SU-DHL-6 (cell line): ENCODE results near the gene PCDHB9.
"Not testable (repeated sequence)": the region's sequence is repeated elsewhere in the genome, so short reads cannot be mapped to it uniquely, and the experiment has no call there.

Experiments used
- H2AFZ ChIP-seq: fragments of 200-600 bp; sonication (generic); 2 replicates; pipeline ENCODE4 v1.6.1; 2014; ENCODE audit warnings: low read depth, mild to moderate bottlenecking, moderate library complexity, mixed read lengths, antibody characterized with exemption, low read length; ENCODE audit not compliant: severe bottlenecking
- H3F3A ChIP-seq: fragments of 200-600 bp; shearing (Covaris generic); 2 replicates; pipeline ENCODE4 v1.6.0; 2016; ENCODE audit warnings: antibody characterized with exemption, mild to moderate bottlenecking; ENCODE audit not compliant: insufficient read depth
- H3K27ac ChIP-seq: fragments of 200-600 bp; sonication (generic); 2 replicates; pipeline ENCODE4 v1.5.1; 2016; ENCODE audit warnings: low read depth, mild to moderate bottlenecking, low read length, moderate library complexity, mixed read lengths
- H3K27me3 ChIP-seq: fragments of 200-600 bp; sonication (generic), shearing (Covaris generic); 2 replicates; pipeline ENCODE4 v1.6.0; 2014; ENCODE audit warnings: mild to moderate bottlenecking, low read length
- H3K36me3 ChIP-seq: fragments of 200-600 bp; sonication (generic); 2 replicates; pipeline ENCODE4 v1.6.1; 2014; ENCODE audit warnings: mild to moderate bottlenecking, low read length, mixed read lengths
- H3K4me2 ChIP-seq: fragments of 300-600, 200-600 bp; shearing (Covaris generic), sonication (generic); 2 replicates; pipeline ENCODE4 v1.6.0; 2014; ENCODE audit warnings: low read length, low read depth, mild to moderate bottlenecking; ENCODE audit not compliant: poor library complexity, severe bottlenecking
- H3K4me3 ChIP-seq: fragments of 200-600 bp; sonication (generic); 2 replicates; pipeline ENCODE4 v1.5.1; 2014; ENCODE audit warnings: antibody characterized with exemption, low read length, mild to moderate bottlenecking, mixed read lengths; ENCODE audit not compliant: insufficient read depth, poor library complexity, severe bottlenecking
- H3K79me2 ChIP-seq: fragments of 200-600 bp; sonication (generic); 2 replicates; pipeline ENCODE4 v1.6.1; 2014; ENCODE audit warnings: mild to moderate bottlenecking, low read length, moderate library complexity; ENCODE audit not compliant: insufficient read depth
- H3K9ac ChIP-seq: fragments of 200-600 bp; sonication (generic); 2 replicates; pipeline ENCODE4 v1.7.0; 2014; ENCODE audit warnings: mild to moderate bottlenecking, low read length
- H3K9me2 ChIP-seq: fragments of 200-600 bp; sonication (generic); replicated peaks from 2 replicates; pipeline ENCODE4 v1.6.1; 2014; ENCODE audit warnings: low read length; ENCODE audit not compliant: insufficient read depth
- H3K9me3 ChIP-seq: fragments of 200-600 bp; sonication (generic); 2 replicates; pipeline ENCODE4 v1.6.1; 2014; ENCODE audit warnings: low read length, mixed read lengths; ENCODE audit not compliant: insufficient read depth
- H4K20me1 ChIP-seq: fragments of 200-600 bp; sonication (generic); 2 replicates; pipeline ENCODE4 v1.6.1; 2014; ENCODE audit warnings: low read depth, mild to moderate bottlenecking, antibody characterized with exemption, low read length, moderate library complexity, mixed read lengths
- CTCF ChIP-seq: fragments of 200-600 bp; sonication (generic); IDR thresholded peaks from one replicate; pipeline ENCODE4 v1.5.1; 2017; ENCODE audit warnings: antibody characterized with exemption, mild to moderate bottlenecking, low read length, moderate library complexity; ENCODE audit not compliant: insufficient read depth, poor library complexity, severe bottlenecking
- EZH2phosphoT487 ChIP-seq: fragments of 200-600 bp; sonication (generic), shearing (Covaris generic); conservative IDR thresholded peaks from 2 replicates; pipeline ENCODE4 v1.6.1; 2018; ENCODE audit warnings: mild to moderate bottlenecking, antibody characterized with exemption, low read length, moderate library complexity, mixed read lengths

Gene PCDHB9

GRCh38 chr5:141201646-141202045 is 14.7 kb downstream of the PCDHB9 start:
- H3K9me3 ChIP-seq, H3F3A ChIP-seq, H3K36me3 ChIP-seq, H3K9ac ChIP-seq, H3K4me3 ChIP-seq, H3K79me2 ChIP-seq, H3K4me2 ChIP-seq, H3K27me3 ChIP-seq, H4K20me1 ChIP-seq, H3K9me2 ChIP-seq, H3K27ac ChIP-seq, H2AFZ ChIP-seq: not testable (repeated sequence)

- no peaks in the 10 kb centered on the region; the same call in 1 of the 2 replicates for H3K36me3 ChIP-seq
- H3K9me3 ChIP-seq, result no peaks in the 10 kb centered on the region
- TF ChIP-seq CTCF (peak; percentile 37), EZH2phosphoT487 (no peak)
- no peaks in the 10 kb centered on the region for H3K27me3 ChIP-seq
- H3K27ac ChIP-seq, result no peak within 1 kb of the TSS
- no peak within 1 kb of the TSS for H3K4me2 ChIP-seq
- H3F3A ChIP-seq, result no peaks in the 10 kb centered on the region
- no peak within 1 kb of the TSS for H3K4me3 ChIP-seq
- no peaks in the 10 kb centered on the region for H4K20me1 ChIP-seq
- H3K9ac ChIP-seq, result no peak within 1 kb of the TSS
- no peaks in the 10 kb centered on the region for H3K79me2 ChIP-seq
- no peak within 1 kb of the TSS for H2AFZ ChIP-seq
- H3K9me2 ChIP-seq, result no peaks in the 10 kb centered on the region
Observed at GRCh38 chr5:141208478-141208877, 21.5 kb downstream of the PCDHB9 start, which contains the start of gene PCDHB12. TSS of gene PCDHB12 (plus strand) at chr5:141208719. CDS start at chr5:141208908, 189 bp downstream.

GRCh38 chr5:141210281-141210680 is 23.3 kb downstream of the PCDHB9 start:
- not testable (repeated sequence) for H3K4me2 ChIP-seq, H3F3A ChIP-seq, H3K36me3 ChIP-seq, H2AFZ ChIP-seq, H3K27ac ChIP-seq, H3K9ac ChIP-seq, H4K20me1 ChIP-seq, H3K79me2 ChIP-seq, H3K9me2 ChIP-seq, H3K27me3 ChIP-seq, H3K4me3 ChIP-seq, H3K9me3 ChIP-seq

- not testable (repeated sequence) for H3K9me3 ChIP-seq, H3K4me3 ChIP-seq, H3K27ac ChIP-seq, H3K9ac ChIP-seq, H3K4me2 ChIP-seq, H3F3A ChIP-seq, H2AFZ ChIP-seq, H4K20me1 ChIP-seq, H3K27me3 ChIP-seq, H3K79me2 ChIP-seq, H3K36me3 ChIP-seq, H3K9me2 ChIP-seq
Observed at GRCh38 chr5:141210849-141211248, 23.9 kb downstream of the PCDHB9 start.

GRCh38 chr5:141213656-141214339 is 26.8 kb downstream of the PCDHB9 start, which contains the start of gene PCDHB13:
TSS of gene PCDHB13 (plus strand) at chr5:141213919. CDS start at chr5:141214124, 205 bp downstream.
- not testable (repeated sequence) for H3K79me2 ChIP-seq, H3K27me3 ChIP-seq, H4K20me1 ChIP-seq, H3K27ac ChIP-seq, H3K4me3 ChIP-seq, H3F3A ChIP-seq, H3K36me3 ChIP-seq, H3K4me2 ChIP-seq, H3K9me2 ChIP-seq, H3K9ac ChIP-seq, H2AFZ ChIP-seq, H3K9me3 ChIP-seq

- not testable (repeated sequence) for H2AFZ ChIP-seq, H3K9ac ChIP-seq
Observed at GRCh38 chr5:141214583-141214982, 27.6 kb downstream of the PCDHB9 start.

GRCh38 chr5:141215504-141215903 is 28.5 kb downstream of the PCDHB9 start:
- not testable (repeated sequence) for H3F3A ChIP-seq, H3K4me3 ChIP-seq, H3K9me3 ChIP-seq, H3K4me2 ChIP-seq, H3K79me2 ChIP-seq, H3K27me3 ChIP-seq, H3K9me2 ChIP-seq, H2AFZ ChIP-seq, H3K36me3 ChIP-seq, H3K9ac ChIP-seq, H3K27ac ChIP-seq, H4K20me1 ChIP-seq

More at GRCh38 chr5:141214583-141214982, 27.6 kb downstream of the PCDHB9 start:
- not testable (repeated sequence) for H4K20me1 ChIP-seq, H3K9me3 ChIP-seq, H3K4me3 ChIP-seq, H3K27ac ChIP-seq, H3K4me2 ChIP-seq, H3K79me2 ChIP-seq, H3F3A ChIP-seq, H3K9me2 ChIP-seq, H3K36me3 ChIP-seq, H3K27me3 ChIP-seq
